Retinal pigment epithelial cell (primary cell): ENCODE measurements around the gene NECTIN3.

Experiments
- DNase-seq: peaks from one replicate; pipeline ENCODE4 v3.0.0-alpha.2; 2010; ENCODE audit warnings: low read depth
- H3K4me3 ChIP-seq: 2 replicates; pipeline ENCODE4 v1.5.1; 2011; ENCODE audit warnings: mild to moderate bottlenecking, low read length, control low read depth, moderate library complexity
- TF ChIP-seq, protein P1 (sequence below): conservative IDR thresholded peaks from 2 replicates; pipeline ENCODE4 v1.5.1; 2011; ENCODE audit warnings: low read depth, low read length, control low read depth, inconsistent platforms

Gene NECTIN3

DNA sequence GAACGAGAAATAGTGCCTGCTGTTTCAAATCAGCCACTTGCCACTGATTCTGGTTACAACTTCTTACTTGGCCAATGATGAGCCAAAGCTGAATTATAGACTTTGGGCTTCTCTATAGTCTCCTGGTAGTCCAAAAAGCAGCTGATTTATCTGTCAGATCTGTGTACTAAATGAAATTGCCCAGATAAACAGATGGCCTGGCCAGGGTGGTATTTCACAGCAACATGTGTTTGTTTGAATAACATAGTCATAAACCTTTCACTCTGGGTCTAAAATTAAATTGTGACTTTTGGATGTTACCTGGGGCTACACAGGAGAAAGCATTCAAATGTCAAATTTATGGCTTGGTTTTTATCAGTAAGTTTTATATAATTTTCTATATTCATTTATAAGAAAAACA is 147.0 kb downstream of the NECTIN3 start:
- TF ChIP-seq, protein P1, sequence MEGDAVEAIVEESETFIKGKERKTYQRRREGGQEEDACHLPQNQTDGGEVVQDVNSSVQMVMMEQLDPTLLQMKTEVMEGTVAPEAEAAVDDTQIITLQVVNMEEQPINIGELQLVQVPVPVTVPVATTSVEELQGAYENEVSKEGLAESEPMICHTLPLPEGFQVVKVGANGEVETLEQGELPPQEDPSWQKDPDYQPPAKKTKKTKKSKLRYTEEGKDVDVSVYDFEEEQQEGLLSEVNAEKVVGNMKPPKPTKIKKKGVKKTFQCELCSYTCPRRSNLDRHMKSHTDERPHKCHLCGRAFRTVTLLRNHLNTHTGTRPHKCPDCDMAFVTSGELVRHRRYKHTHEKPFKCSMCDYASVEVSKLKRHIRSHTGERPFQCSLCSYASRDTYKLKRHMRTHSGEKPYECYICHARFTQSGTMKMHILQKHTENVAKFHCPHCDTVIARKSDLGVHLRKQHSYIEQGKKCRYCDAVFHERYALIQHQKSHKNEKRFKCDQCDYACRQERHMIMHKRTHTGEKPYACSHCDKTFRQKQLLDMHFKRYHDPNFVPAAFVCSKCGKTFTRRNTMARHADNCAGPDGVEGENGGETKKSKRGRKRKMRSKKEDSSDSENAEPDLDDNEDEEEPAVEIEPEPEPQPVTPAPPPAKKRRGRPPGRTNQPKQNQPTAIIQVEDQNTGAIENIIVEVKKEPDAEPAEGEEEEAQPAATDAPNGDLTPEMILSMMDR: no peak
- no peak for DNase-seq
- H3K4me3 ChIP-seq: no peak overlapping the region

DNA sequence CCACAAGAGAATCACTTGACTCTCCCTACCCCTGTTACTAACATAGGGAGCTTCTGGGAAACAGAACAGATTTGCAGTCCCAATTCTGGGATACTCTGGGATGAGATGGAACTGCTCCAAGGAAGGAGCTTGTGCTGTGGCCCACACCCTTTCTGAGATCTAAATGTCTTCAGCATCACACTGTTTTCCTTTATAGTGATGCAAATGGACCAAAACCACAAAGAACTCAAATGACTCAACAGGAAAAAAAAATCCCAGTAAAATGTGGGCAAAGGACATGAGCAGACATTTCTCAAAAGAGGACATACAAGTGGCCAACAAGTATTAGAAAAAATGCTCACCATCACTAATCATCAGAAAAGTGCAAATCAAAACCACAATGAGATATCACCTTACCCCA is 155.6 kb downstream of the NECTIN3 start:
- TF ChIP-seq, protein P1: no peak
- no peak for DNase-seq
- no peak overlapping the region for H3K4me3 ChIP-seq

GRCh38 chr3:111229301-111229700 is 157.7 kb downstream of the NECTIN3 start:
- H3K4me3 ChIP-seq: no peak overlapping the region
- TF ChIP-seq, protein P1: no peak
- DNase-seq: no peak

GRCh38 chr3:111236836-111237713 is 165.5 kb downstream of the NECTIN3 start:
- TF ChIP-seq, protein P1: no peak
- DNase-seq: no peak
- H3K4me3 ChIP-seq: no peak overlapping the region

DNA sequence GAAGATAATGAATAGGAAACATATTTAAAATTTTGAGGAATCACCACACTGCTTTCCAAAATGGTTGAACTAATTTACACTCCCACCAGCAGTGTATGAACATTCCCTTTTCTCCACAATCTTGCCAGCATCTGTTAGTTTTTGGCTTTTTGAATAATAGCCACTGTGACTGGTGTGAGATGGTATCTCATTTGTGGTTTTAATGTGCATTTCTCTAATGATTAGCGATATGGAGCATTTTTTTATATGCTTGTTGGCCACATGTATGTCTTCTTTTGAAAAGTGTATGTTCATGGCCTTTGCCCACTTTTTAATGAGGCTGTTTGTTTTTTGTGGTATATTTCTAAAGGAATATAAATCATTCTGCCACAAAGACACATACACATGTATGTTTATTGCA is 166.3 kb downstream of the NECTIN3 start:
- DNase-seq: no peak
- TF ChIP-seq, protein P1: no peak
- H3K4me3 ChIP-seq: no peak overlapping the region

DNA sequence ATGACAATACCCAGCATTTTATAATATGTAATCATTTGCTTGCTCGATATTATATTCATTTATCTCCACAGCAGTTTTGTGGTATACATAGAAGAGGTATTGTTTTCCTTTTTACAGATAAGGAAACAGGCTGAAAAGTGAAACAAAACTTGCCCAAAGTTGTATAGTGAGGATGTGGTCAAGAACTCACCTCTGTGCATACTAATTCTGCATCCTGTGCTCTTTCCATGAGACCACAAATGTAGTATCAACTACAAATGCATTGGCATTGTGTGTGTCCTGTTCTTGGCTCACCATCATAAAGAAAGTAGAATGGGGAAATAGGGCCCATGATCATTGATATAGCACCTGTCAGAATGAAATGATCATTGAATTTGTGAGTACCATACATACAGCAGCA is 167.3 kb downstream of the NECTIN3 start:
- DNase-seq: no peak
- no peak overlapping the region for H3K4me3 ChIP-seq
- TF ChIP-seq, protein P1: no peak

DNA sequence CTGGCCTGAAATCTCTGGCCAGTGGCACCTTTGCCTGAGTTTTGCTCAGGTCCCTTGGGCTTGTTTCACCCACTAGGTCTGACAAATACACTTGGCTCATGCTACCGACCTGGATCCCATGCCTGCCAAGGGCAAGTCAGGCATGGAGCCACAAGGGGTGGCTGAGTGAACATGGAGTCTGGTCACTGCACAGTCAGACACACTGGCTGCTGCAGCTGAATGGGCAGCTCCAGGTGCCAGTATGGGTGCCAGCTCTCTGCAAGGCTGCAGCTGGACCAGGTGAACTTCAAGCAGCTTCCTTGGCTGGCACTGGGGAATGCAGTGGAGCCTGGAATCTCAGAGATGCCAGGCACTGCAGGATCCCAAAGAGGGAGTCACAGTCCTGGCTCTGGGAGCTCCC is 170.3 kb downstream of the NECTIN3 start:
- no peak for DNase-seq
- TF ChIP-seq, protein P1: no peak

More for the DNA sequence above, 170.3 kb downstream of the NECTIN3 start:
- no peak overlapping the region for H3K4me3 ChIP-seq
